ENCODE measurements around the gene FADS6.

The FADS6 gene

DNA sequence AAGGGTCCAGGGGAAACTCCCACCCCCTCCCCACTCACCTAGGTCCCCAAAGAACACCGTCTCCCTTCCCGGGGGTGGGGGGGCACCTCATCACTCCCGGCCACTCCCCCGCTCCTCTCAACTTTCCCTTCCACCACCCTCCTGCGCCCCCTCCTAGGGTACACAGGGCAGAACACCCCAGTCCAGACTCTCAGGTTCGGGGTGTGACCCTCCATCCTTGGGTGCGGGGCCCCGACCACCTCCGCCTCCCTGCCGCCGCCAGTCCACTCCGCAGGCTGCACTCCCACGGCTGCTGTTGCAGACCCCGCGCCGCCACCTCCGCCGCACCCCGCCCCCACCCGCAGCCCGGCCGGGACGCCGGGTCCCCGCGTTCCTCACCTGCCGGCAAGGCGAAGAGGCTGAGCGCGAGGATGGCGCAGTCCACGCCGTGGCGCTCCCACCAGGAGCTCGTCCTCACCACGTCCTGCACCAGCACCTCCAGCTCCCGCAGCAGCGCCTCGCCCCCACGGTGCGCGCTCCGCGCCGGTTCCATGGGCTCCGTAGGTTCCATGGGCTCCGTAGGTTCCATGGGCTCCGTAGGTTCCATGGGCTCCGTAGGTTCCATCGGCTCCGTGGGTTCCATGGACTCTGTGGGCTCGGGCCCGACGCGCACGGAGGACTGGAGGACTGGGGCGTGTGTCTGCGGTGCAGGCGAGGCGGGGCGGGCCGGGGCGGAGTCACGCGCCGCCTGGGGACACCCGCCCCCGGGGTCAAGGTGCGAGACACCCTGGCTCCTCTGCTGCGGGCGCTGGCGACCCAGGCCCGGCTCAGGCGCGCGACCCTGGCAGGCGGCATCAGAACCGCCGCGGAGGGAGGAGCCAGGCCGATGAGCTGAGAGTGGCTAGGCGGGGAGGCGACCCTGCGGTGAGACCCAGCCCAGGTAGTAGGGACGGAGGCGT lies at the start of gene FADS6:
FADS6 (minus strand) TSS at position 660 of the 938 bp plus-strand sequence; CDS start at position 622, 38 bp downstream.
- no peak for DNase-seq (ENCODE audit: low spot score)
- TF ChIP-seq, protein P1, sequence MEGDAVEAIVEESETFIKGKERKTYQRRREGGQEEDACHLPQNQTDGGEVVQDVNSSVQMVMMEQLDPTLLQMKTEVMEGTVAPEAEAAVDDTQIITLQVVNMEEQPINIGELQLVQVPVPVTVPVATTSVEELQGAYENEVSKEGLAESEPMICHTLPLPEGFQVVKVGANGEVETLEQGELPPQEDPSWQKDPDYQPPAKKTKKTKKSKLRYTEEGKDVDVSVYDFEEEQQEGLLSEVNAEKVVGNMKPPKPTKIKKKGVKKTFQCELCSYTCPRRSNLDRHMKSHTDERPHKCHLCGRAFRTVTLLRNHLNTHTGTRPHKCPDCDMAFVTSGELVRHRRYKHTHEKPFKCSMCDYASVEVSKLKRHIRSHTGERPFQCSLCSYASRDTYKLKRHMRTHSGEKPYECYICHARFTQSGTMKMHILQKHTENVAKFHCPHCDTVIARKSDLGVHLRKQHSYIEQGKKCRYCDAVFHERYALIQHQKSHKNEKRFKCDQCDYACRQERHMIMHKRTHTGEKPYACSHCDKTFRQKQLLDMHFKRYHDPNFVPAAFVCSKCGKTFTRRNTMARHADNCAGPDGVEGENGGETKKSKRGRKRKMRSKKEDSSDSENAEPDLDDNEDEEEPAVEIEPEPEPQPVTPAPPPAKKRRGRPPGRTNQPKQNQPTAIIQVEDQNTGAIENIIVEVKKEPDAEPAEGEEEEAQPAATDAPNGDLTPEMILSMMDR (IDR thresholded peaks at IDR 0.05; ENCODE audit: borderline replicate concordance, control extremely low read depth, extremely low read depth, insufficient read depth, missing control alignments), result no peak
- in situ Hi-C loops (cut with MboI; ENCODE audit: low sequenced_read_pairs, unreplicated experiment), result no loop called here

GRCh38 chr17:74941128-74941725 lies 47.8 kb upstream of the FADS6 start:
- TF ChIP-seq, protein P1 (IDR thresholded peaks at IDR 0.05; ENCODE audit: borderline replicate concordance, control extremely low read depth, extremely low read depth, insufficient read depth, missing control alignments), result no peak
- no peak for DNase-seq (ENCODE audit: low spot score)
- in situ Hi-C loops (cut with MboI; ENCODE audit: low sequenced_read_pairs, unreplicated experiment), result no loop called here

- no peak for DNase-seq (ENCODE audit: low spot score)
- TF ChIP-seq, protein P1 (IDR thresholded peaks at IDR 0.05; ENCODE audit: borderline replicate concordance, control extremely low read depth, extremely low read depth, insufficient read depth, missing control alignments), result no peak
- in situ Hi-C loops (cut with MboI; ENCODE audit: low sequenced_read_pairs, unreplicated experiment), result no loop called here
Observed at GRCh38 chr17:74939534-74939933, 46.1 kb upstream of the FADS6 start.

DNA sequence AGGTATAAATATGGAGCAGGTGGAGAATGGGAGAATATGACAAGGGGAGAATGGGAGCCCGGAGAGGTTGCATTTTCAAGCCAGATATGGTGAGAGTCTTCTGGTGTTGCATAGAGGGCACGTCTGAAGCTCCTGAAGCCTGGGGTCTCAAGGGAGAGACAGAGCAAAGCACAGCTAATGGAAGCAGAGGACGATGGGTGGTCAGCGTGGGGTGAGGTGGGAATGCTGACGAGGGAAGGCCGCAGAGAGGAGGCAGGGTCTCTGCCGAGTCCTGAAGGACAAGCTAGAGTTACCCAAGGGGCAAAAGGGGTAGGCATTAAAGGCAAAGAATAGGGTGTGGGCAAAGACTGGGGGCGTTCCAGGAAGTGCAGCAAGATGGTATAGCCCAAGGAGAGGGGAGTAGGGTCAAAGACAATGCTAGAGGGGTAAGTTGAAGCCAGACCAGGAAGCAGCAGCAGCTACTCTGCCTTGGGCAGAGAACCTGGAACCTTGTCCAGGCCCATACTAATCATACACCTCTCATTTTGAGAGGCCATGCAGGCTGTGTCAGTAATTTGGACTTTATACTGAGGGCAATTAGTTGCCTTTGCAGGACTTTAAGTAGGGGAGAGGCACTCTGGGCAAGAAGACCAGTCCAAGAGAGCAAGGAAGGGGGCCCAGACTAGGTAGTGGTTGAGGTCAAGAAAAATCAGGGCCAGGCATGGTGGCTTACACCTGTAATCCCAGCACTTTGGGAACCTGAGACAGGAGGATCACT lies 44.9 kb upstream of the FADS6 start:
- TF ChIP-seq, protein P1 (IDR thresholded peaks at IDR 0.05; ENCODE audit: borderline replicate concordance, control extremely low read depth, extremely low read depth, insufficient read depth, missing control alignments), result no peak
- DNase-seq (ENCODE audit: low spot score), result no peak
- in situ Hi-C loops (cut with MboI; ENCODE audit: low sequenced_read_pairs, unreplicated experiment), result no loop called here

DNA sequence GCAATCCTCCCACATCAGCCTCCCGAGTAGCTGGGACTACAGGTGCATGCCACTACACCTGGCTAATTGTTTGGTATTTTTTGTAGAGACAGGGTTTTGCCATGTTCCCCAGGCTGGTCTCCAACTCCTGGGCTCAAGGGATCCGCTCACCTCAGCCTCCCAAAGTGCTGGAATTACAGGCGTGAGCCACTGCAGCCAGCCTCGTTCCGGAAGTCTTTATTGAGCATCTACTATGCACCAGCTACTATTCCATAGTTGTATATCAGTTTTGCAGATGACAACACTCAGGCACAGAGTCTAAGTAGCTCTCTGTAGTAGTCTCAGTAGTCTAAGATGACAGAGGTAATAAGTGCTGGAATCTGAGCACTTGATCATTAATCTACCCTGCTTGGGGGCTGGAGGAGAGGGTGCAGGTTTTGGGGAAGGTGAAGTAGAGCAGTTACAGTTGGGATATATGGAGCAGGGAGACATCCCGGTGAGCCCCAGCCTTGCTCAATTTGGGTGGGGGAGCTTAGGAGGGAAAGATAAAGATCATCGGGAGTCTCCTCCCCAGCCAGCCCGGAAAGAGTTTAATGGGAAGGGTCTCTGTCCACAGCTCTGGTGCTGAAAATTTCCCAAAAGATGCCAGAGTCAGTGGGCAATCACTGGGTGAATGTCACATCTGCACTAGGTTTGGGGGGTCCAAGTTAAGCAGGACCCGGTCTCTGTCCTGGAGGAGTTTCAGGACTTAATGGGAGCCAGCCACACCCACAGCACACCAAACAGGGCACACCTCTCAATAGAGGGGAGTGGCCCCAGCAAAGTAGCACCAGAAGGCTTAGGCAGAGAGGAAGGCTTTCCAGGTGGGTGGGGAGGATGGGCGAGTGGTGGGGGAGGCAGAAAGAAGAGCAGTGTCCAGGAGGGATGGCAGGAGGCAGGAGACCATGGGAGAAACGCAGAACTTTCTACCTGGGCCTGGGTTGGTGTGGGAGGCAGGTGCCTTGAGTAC lies 43.9 kb upstream of the FADS6 start:
- in situ Hi-C loops (cut with MboI; ENCODE audit: low sequenced_read_pairs, unreplicated experiment), result no loop called here
- DNase-seq (ENCODE audit: low spot score), result no peak
- TF ChIP-seq, protein P1 (IDR thresholded peaks at IDR 0.05; ENCODE audit: borderline replicate concordance, control extremely low read depth, extremely low read depth, insufficient read depth, missing control alignments), result no peak
